Left ventricle myocardium inferior (tissue), 1 donor: ENCODE measurements around the gene GHRHR. TPM values are rescaled to one million over a fixed set of nuclear protein-coding genes. Genes with fewer than 3 reads are reported as not detected.

Source experiments
- DNase-seq: peaks from one replicate; pipeline ENCODE4 v3.0.0-alpha.2; 2020
- H3K27ac ChIP-seq: fragments of 200-600 bp; replicated peaks from 2 replicates; pipeline ENCODE4 v1.8.0; 2021
- H3K27me3 ChIP-seq: fragments of 200-600 bp; 2 replicates; pipeline ENCODE4 v1.8.0; 2021; ENCODE audit warnings: low read depth
- H3K36me3 ChIP-seq: fragments of 200-600 bp; 2 replicates; pipeline ENCODE4 v1.8.0; 2021
- H3K4me1 ChIP-seq: fragments of 200-600 bp; 2 replicates; pipeline ENCODE4 v1.8.0; 2021
- H3K4me3 ChIP-seq: fragments of 200-600 bp; 2 replicates; pipeline ENCODE4 v1.8.0; 2021; ENCODE audit warnings: mild to moderate bottlenecking, moderate library complexity
- H3K9me3 ChIP-seq: fragments of 200-600 bp; replicated peaks from 2 replicates; pipeline ENCODE4 v1.8.0; 2021
- CTCF ChIP-seq: fragments of 200-600 bp; IDR thresholded peaks from 2 replicates; pipeline ENCODE4 v1.8.0; 2021; ENCODE audit warnings: antibody characterized with exemption, mild to moderate bottlenecking, borderline replicate concordance
- intact Hi-C: fragments of 100-400 bp; cut with micrococcal nuclease; formaldehyde crosslinking; loops from one replicate; pipeline ENCODE4 v1.11.0; 2022
- total RNA-seq: library from RNA; stranded (reverse); fragmentation: NEBNext Ultra II Directional; extraction: Animal tissue kit (Norgen Biotek cat#: 25700); gene quantifications from one replicate; pipeline ENCODE4 v1.2.1, GENCODE V29; 2021
- donor health status: DM: no; HTN: yes; CAD: no; lungs with severe emphysema.

The GHRHR gene
- total RNA-seq, 1 donor from 2014 or later: not detected

GRCh38 chr7:30976381-30976780 is 12.6 kb downstream of the GHRHR start:
- no peaks in the 10 kb centered on the region for H3K9me3 ChIP-seq
- no peaks in the 10 kb centered on the region for H3K36me3 ChIP-seq
- H3K4me1 ChIP-seq: peaks cover 16% of the 10 kb centered on the region
- no peak overlapping the region for H3K4me3 ChIP-seq
- H3K27ac ChIP-seq: no peak overlapping the region
- no peak for TF ChIP-seq CTCF
- DNase-seq: no peak
- intact Hi-C loops: no loop called here
- peaks cover 46% of the 10 kb centered on the region for H3K27me3 ChIP-seq

DNA sequence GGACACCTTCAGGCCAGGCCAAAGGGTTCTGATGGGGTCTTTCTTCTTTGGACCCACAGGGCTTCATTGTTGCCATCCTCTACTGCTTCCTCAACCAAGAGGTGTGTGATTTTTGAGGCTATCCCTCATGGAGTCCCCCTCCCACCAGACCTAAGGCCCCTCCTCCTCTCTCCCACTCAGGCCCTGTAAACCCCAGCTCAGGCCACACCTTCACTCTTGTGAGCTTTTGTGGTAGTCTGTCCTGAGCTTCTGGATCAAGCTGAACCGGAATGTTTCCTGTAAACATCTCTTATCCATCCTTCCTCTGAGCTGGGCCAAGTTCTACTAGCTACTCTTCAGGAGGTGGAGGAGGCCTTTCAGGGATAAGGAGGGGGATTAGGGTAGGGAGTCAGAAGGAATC is 13.5 kb downstream of the GHRHR start:
- DNase-seq: no peak
- peaks cover 10% of the 10 kb centered on the region for H3K4me1 ChIP-seq
- no peaks in the 10 kb centered on the region for H3K36me3 ChIP-seq
- intact Hi-C loops: no loop called here
- H3K27ac ChIP-seq: no peak overlapping the region
- H3K27me3 ChIP-seq: peaks cover 38% of the 10 kb centered on the region
- H3K9me3 ChIP-seq: no peaks in the 10 kb centered on the region
- H3K4me3 ChIP-seq: no peak overlapping the region
- TF ChIP-seq CTCF: no peak

- no peaks in the 10 kb centered on the region for H3K9me3 ChIP-seq
- H3K36me3 ChIP-seq: no peaks in the 10 kb centered on the region
- H3K4me3 ChIP-seq: no peak overlapping the region
- TF ChIP-seq CTCF: peak; percentile 63
- DNase-seq: no peak
- peaks cover 33% of the 10 kb centered on the region for H3K27me3 ChIP-seq
- intact Hi-C loops: no loop called here
- no peak overlapping the region for H3K27ac ChIP-seq
- peaks cover 8% of the 10 kb centered on the region for H3K4me1 ChIP-seq
Measured at GRCh38 chr7:30977896-30978564, 14.3 kb downstream of the GHRHR start.

GRCh38 chr7:30979027-30979426 is 15.3 kb downstream of the GHRHR start:
- H3K27ac ChIP-seq: no peak overlapping the region
- intact Hi-C loops: no loop called here
- H3K9me3 ChIP-seq: no peaks in the 10 kb centered on the region
- no peak overlapping the region for H3K4me3 ChIP-seq
- no peak for DNase-seq
- H3K27me3 ChIP-seq: peaks cover 37% of the 10 kb centered on the region
- no peaks in the 10 kb centered on the region for H3K36me3 ChIP-seq
- H3K4me1 ChIP-seq: peaks cover 14% of the 10 kb centered on the region
- no peak for TF ChIP-seq CTCF

- Histone ChIP-seq H3K9me3 (no peaks in the 10 kb centered on the region), H3K4me3 (no peak overlapping the region), H3K36me3 (no peaks in the 10 kb centered on the region), H3K27ac (no peak overlapping the region), H3K4me1 (peaks cover 6% of the 10 kb centered on the region), H3K27me3 (peaks cover 45% of the 10 kb centered on the region)
- intact Hi-C loops: no loop called here
- no peak for TF ChIP-seq CTCF
- DNase-seq: no peak
Measured at GRCh38 chr7:30980194-30980593, 16.4 kb downstream of the GHRHR start.

GRCh38 chr7:30980751-30981150 is 17.0 kb downstream of the GHRHR start:
- no peak for DNase-seq
- intact Hi-C loops: no loop called here
- Histone ChIP-seq H3K27me3 (peaks cover 51% of the 10 kb centered on the region), H3K36me3 (no peaks in the 10 kb centered on the region), H3K27ac (no peak overlapping the region), H3K4me1 (peaks cover 6% of the 10 kb centered on the region), H3K4me3 (no peak overlapping the region), H3K9me3 (no peaks in the 10 kb centered on the region)
- TF ChIP-seq CTCF: no peak
